ENCODE data around the gene RPL5. TPM values are rescaled to one million over a fixed set of nuclear protein-coding genes. Genes with fewer than 3 reads are reported as not detected.

The RPL5 gene
- total RNA-seq, 1 experiment from 2014 or later = 1,415 TPM

DNA sequence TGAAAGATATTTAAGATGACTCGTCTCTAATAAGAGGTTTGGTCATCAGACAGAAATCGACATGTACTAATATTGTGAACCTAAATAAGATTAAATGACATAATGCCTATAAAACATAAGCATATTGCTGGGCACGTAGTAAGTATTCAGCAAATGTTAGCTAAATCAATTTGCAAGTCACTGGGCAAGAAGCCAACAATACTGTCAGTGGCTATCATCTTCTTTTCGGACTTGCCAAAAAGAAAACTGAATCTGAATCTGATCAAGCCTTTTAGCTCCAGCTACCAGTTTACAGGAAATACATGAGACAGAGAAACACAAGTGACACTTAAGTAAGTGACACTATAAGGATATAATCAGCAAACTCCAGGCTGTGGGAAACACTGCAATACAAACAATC, 46.0 kb downstream of the RPL5 start:
- Histone ChIP-seq H3K4me3 (ENCODE audit: low read depth, low read length, poor library complexity, severe bottlenecking) (peak overlapping the region; percentile 2), H3K36me3 (ENCODE audit: insufficient read depth, low read length, poor library complexity, severe bottlenecking) (no peaks in the 10 kb centered on the region), H3K27ac (ENCODE audit: low read depth, low read length, poor library complexity, severe bottlenecking) (peak overlapping the region; percentile 35), H3K9me3 (ENCODE audit: low read depth, low read length, poor library complexity, severe bottlenecking) (no peaks in the 10 kb centered on the region), H3K4me1 (ENCODE audit: insufficient read depth, low read length, poor library complexity, severe bottlenecking) (peaks cover 24% of the 10 kb centered on the region), H3K27me3 (replicated peaks; ENCODE audit: insufficient read depth, low read depth, low read length, poor library complexity) (no peaks in the 10 kb centered on the region)
- BruUV-seq (replicated peaks) = no TSS peak
- ChIA-PET CTCF (no interaction called here), POLR2A (ENCODE audit: low non-redundant PET) (no interaction called here)
- intact Hi-C loops (cut with micrococcal nuclease; ENCODE audit: unreplicated experiment) = no loop called here
- peak; percentile 64 for DNase-seq (ENCODE audit: low spot score)
- TF ChIP-seq, protein P1, sequence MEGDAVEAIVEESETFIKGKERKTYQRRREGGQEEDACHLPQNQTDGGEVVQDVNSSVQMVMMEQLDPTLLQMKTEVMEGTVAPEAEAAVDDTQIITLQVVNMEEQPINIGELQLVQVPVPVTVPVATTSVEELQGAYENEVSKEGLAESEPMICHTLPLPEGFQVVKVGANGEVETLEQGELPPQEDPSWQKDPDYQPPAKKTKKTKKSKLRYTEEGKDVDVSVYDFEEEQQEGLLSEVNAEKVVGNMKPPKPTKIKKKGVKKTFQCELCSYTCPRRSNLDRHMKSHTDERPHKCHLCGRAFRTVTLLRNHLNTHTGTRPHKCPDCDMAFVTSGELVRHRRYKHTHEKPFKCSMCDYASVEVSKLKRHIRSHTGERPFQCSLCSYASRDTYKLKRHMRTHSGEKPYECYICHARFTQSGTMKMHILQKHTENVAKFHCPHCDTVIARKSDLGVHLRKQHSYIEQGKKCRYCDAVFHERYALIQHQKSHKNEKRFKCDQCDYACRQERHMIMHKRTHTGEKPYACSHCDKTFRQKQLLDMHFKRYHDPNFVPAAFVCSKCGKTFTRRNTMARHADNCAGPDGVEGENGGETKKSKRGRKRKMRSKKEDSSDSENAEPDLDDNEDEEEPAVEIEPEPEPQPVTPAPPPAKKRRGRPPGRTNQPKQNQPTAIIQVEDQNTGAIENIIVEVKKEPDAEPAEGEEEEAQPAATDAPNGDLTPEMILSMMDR (conservative IDR thresholded peaks at IDR 0.05; ENCODE audit: low read depth, low read length) = no peak
- no peak for TF ChIP-seq EZH2 (IDR thresholded peaks at IDR 0.05; ENCODE audit: borderline replicate concordance, low read depth, low read length, poor library complexity, severe bottlenecking)

DNA sequence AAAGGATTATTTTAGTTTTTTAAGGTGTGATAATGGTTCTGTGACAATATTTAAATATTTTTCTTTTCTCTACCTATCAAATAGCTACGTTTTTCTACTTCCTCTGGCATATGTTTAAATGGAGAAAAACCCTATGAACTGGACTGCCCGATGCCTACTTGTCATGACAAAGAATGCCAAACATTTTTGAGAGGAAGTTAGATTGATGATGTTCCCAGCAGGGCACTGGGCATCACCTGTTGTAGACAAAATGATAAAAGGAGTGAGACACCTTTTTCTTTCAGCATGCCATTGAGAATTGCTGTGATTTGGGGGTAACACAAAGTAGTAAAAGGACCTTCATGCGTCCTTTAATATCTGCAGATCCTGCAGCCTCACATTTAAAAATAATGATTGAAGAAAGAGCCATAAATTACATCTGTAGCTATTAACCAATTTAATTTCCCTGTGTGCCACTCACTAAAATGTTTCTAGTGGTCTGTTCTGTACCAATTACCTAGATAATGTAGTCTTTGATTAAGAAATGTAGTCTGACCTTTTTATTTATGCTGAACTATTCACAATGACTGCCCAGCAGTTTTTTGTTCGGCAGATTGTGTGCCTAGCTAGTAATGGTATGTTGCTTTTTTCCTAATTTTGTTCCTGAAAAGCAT, 47.6 kb downstream of the RPL5 start:
- BruUV-seq (replicated peaks) = no TSS peak
- no peaks in the 10 kb centered on the region for H3K27me3 ChIP-seq (replicated peaks; ENCODE audit: insufficient read depth, low read depth, low read length, poor library complexity)
- intact Hi-C loops (cut with micrococcal nuclease; ENCODE audit: unreplicated experiment) = no loop called here
- H3K27ac ChIP-seq (ENCODE audit: low read depth, low read length, poor library complexity, severe bottlenecking) = no peak overlapping the region
- ChIA-PET POLR2A (ENCODE audit: low non-redundant PET) (no interaction called here), CTCF (no interaction called here)
- no peaks in the 10 kb centered on the region for H3K9me3 ChIP-seq (ENCODE audit: low read depth, low read length, poor library complexity, severe bottlenecking)
- no peak overlapping the region for H3K4me3 ChIP-seq (ENCODE audit: low read depth, low read length, poor library complexity, severe bottlenecking)
- H3K4me1 ChIP-seq (ENCODE audit: insufficient read depth, low read length, poor library complexity, severe bottlenecking) = peaks cover 35% of the 10 kb centered on the region
- H3K36me3 ChIP-seq (ENCODE audit: insufficient read depth, low read length, poor library complexity, severe bottlenecking) = no peaks in the 10 kb centered on the region
- DNase-seq (ENCODE audit: low spot score) = no peak
- TF ChIP-seq, protein P1 (conservative IDR thresholded peaks at IDR 0.05; ENCODE audit: low read depth, low read length) = no peak
- TF ChIP-seq EZH2 (IDR thresholded peaks at IDR 0.05; ENCODE audit: borderline replicate concordance, low read depth, low read length, poor library complexity, severe bottlenecking) = no peak

DNA sequence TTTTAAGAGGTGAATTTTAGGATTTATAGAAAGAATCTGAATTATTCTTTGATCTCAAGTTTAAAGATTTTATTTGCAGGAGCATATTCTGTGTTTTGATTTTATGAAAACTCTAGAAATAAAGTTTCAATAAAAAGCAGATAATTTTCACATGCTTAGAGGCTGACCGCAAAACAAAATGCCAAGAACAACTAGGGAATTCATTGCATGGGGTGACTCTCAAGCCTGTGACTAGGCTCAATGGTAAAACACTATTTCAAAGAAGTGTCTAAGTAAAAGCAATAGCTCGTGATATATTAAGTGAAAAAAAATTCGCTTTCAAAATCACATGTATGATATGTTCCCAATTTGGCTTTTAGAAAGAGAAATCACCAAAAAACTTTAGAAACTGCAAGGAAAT, 49.6 kb downstream of the RPL5 start:
- DNase-seq (ENCODE audit: low spot score) = no peak
- no peak for TF ChIP-seq EZH2 (IDR thresholded peaks at IDR 0.05; ENCODE audit: borderline replicate concordance, low read depth, low read length, poor library complexity, severe bottlenecking)
- TF ChIP-seq, protein P1 (conservative IDR thresholded peaks at IDR 0.05; ENCODE audit: low read depth, low read length) = no peak
- ChIA-PET POLR2A (ENCODE audit: low non-redundant PET) (no interaction called here), CTCF (no interaction called here)
- BruUV-seq (replicated peaks) = no TSS peak
- no peak overlapping the region for H3K4me3 ChIP-seq (ENCODE audit: low read depth, low read length, poor library complexity, severe bottlenecking)
- H3K36me3 ChIP-seq (ENCODE audit: insufficient read depth, low read length, poor library complexity, severe bottlenecking) = no peaks in the 10 kb centered on the region
- no peaks in the 10 kb centered on the region for H3K27me3 ChIP-seq (replicated peaks; ENCODE audit: insufficient read depth, low read depth, low read length, poor library complexity)
- intact Hi-C loops (cut with micrococcal nuclease; ENCODE audit: unreplicated experiment) = loop anchor here (5.0 kb wide), 1 partner anchor 81 kb away; the partner anchor contains the start of gene DIPK1A
- no peaks in the 10 kb centered on the region for H3K9me3 ChIP-seq (ENCODE audit: low read depth, low read length, poor library complexity, severe bottlenecking)
- no peak overlapping the region for H3K27ac ChIP-seq (ENCODE audit: low read depth, low read length, poor library complexity, severe bottlenecking)
- peaks cover 35% of the 10 kb centered on the region for H3K4me1 ChIP-seq (ENCODE audit: insufficient read depth, low read length, poor library complexity, severe bottlenecking)

All from A673 (cell line).